Measurements from ENCODE around the gene IBA57.

GRCh38 chr1:228176024-228176395, 10.4 kb downstream of the IBA57 start:
- TF ChIP-seq CTCF (IDR thresholded peaks at IDR 0.05) (no peak), POLR2AphosphoS5 (IDR thresholded peaks at IDR 0.05) (no peak), EP300 (IDR thresholded peaks at IDR 0.05) (no peak)

Data from esophagus muscularis mucosa (tissue), 4 donors.